HUDEP-2 (cell line): ENCODE measurements around the gene KLHL22.
"Not testable (repeated sequence)": the region's sequence is repeated elsewhere in the genome, so short reads cannot be mapped to it uniquely, and the experiment has no call there.

Experiments used
- DNase-seq, 76 experiments: peaks; one replicate each; lab custom pipeline; 2025; ENCODE audit not compliant: unreplicated experiment in 76 of 76; lab: John Stamatoyannopoulos, UW

Gene KLHL22

GRCh38 chr22:20506543-20507252, 11.1 kb upstream of the KLHL22 start:
- DNase-seq, result no peak

GRCh38 chr22:20504293-20504922, 8.8 kb upstream of the KLHL22 start:
- DNase-seq, result not testable (repeated sequence)

- DNase-seq, result no peak
Observed at GRCh38 chr22:20503816-20504215, 8.2 kb upstream of the KLHL22 start.

GRCh38 chr22:20499769-20500168, 4.2 kb upstream of the KLHL22 start:
- DNase-seq, result no peak

GRCh38 chr22:20498913-20499312, 3.3 kb upstream of the KLHL22 start:
- no peak for DNase-seq

- no peak for DNase-seq
Observed at GRCh38 chr22:20497426-20497825, 1.8 kb upstream of the KLHL22 start.

GRCh38 chr22:20495861-20496681, 476 bp upstream of the KLHL22 start:
- peak in 74 of 76 experiments; percentile 22 to 93 (median 81) for DNase-seq

GRCh38 chr22:20491346-20491745, 4.2 kb downstream of the KLHL22 start:
- DNase-seq, result no peak

GRCh38 chr22:20490941-20491307, 4.7 kb downstream of the KLHL22 start:
- DNase-seq, result no peak

GRCh38 chr22:20490183-20490940, 5.2 kb downstream of the KLHL22 start:
- no peak for DNase-seq

GRCh38 chr22:20488946-20489345, 6.6 kb downstream of the KLHL22 start:
- DNase-seq, result no peak

- no peak for DNase-seq
Observed at GRCh38 chr22:20487715-20488114, 7.9 kb downstream of the KLHL22 start.

- DNase-seq, result no peak
Observed at GRCh38 chr22:20486229-20486628, 9.4 kb downstream of the KLHL22 start.

GRCh38 chr22:20484948-20485683, 10.5 kb downstream of the KLHL22 start:
- DNase-seq, result no peak

GRCh38 chr22:20483771-20484170, 11.8 kb downstream of the KLHL22 start:
- no peak for DNase-seq

GRCh38 chr22:20483143-20483506, 12.5 kb downstream of the KLHL22 start:
- DNase-seq, result not testable (repeated sequence)

- no peak for DNase-seq
Observed at GRCh38 chr22:20479612-20480196, 15.9 kb downstream of the KLHL22 start.

- DNase-seq, result not testable (repeated sequence)
Observed at GRCh38 chr22:20478059-20478458, 17.5 kb downstream of the KLHL22 start.

GRCh38 chr22:20475569-20475968, 20.0 kb downstream of the KLHL22 start:
- DNase-seq, result not testable (repeated sequence)

GRCh38 chr22:20475115-20475436, 20.5 kb downstream of the KLHL22 start:
- no peak for DNase-seq
